GM23338 (cell line): Measurements from ENCODE around the gene RNF167.

Experiments used
- CREB1 ChIP-seq: fragments of 250-450 bp; sonication (Bioruptor Pico); IDR thresholded peaks from 2 replicates; pipeline ENCODE4 v1.5.0; 2020; ENCODE audit warnings: low read depth, mild to moderate bottlenecking, moderate library complexity
- CTCF ChIP-seq, 2 experiments: fragments of 200-600 bp in 1 of 2; sonication (generic) in 1 of 2; conservative IDR thresholded peaks; 2 replicates each; pipeline versions ENCODE4 v1.5.1 to v1.6.1; 2016 to 2017; ENCODE audit warnings: antibody characterized with exemption in 2 of 2, low read depth in 2 of 2, mild to moderate bottlenecking in 2 of 2, moderate library complexity in 1 of 2
- ETS1 ChIP-seq: IDR thresholded peaks from 2 replicates; pipeline ENCODE4 v1.6.1; 2016; ENCODE audit warnings: antibody characterized with exemption
- EZH2 ChIP-seq: fragments of 200-600 bp; sonication (generic); IDR thresholded peaks from one replicate; pipeline ENCODE4 v1.8.0; 2017; ENCODE audit warnings: antibody characterized with exemption, mild to moderate bottlenecking, low read depth; ENCODE audit not compliant: unreplicated experiment
- EZH2phosphoT487 ChIP-seq: fragments of 200-600 bp; sonication (generic); IDR thresholded peaks from one replicate; pipeline ENCODE4 v1.8.1; 2018; ENCODE audit warnings: antibody characterized with exemption; ENCODE audit not compliant: unreplicated experiment
- JUNB ChIP-seq: IDR thresholded peaks from one replicate; pipeline ENCODE4 v1.6.1; 2016; ENCODE audit warnings: antibody characterized with exemption; ENCODE audit not compliant: unreplicated experiment
- NANOG ChIP-seq: IDR thresholded peaks from 2 replicates; pipeline ENCODE4 v1.6.1; 2016; ENCODE audit warnings: antibody characterized with exemption, borderline replicate concordance
- POLR2AphosphoS5 ChIP-seq: IDR thresholded peaks from 2 replicates; pipeline ENCODE4 v1.6.1; 2016; ENCODE audit warnings: antibody characterized with exemption, low read depth
- STAT1 ChIP-seq: IDR thresholded peaks from one replicate; pipeline ENCODE4 v1.6.1; 2016; ENCODE audit warnings: antibody characterized with exemption; ENCODE audit not compliant: unreplicated experiment
- ZNF331 ChIP-seq: fragments of 250-450 bp; sonication (Bioruptor Pico); IDR thresholded peaks from 2 replicates; pipeline ENCODE4 v1.5.0; 2020; ENCODE audit warnings: low read depth, mild to moderate bottlenecking, moderate library complexity
- TF ChIP-seq, protein P1 (sequence below): IDR thresholded peaks from one replicate; pipeline ENCODE4 v1.6.1; 2018; ENCODE audit warnings: antibody characterized with exemption; ENCODE audit not compliant: unreplicated experiment

DNA sequence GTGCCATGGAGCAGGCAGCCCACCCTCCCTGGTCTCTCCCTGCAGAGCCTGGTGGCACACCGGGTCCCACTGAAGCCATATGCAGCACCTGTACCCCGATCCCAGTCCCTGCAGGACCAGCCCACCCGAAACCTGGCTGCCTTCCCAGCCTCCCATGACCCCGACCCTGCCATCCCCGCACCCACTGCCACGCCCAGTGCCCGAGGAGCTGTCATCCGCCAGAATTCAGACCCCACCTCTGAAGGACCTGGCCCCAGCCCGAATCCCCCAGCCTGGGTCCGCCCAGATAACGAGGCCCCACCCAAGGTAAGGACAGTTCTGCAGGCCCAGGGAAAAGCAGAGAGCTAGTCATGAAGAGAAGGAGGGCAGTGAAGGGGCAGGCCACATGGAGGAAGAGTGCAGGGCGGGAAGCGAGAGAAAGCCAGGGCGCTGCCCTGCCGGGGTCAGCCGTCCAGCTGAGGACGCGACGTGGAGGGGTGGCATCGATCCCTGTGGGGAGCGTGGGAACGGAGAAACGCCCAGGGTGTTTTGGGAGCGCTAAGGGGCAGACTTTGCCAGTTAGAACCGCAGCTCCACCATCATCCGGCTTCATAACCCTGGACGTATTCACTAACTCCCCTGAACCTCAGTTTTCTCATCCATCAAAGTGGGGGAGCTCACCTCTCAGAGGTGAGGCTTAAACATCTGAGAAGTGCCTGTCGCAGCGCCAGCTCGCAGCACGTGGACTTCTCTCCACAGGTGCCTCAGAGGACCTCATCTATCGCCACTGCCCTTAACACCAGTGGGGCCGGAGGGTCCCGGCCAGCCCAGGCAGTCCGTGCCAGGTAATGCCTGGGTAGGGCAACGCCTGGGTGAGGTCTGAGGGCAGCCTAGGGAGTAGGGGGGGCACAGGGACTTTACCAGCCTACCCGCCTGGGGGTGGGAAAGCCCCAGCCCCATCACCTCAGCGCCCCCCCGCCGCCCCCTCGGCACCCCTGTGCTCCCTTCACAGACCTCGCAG, 48.4 kb upstream of the RNF167 start:
- TF ChIP-seq CTCF (conservative IDR thresholded peaks at IDR 0.05; ENCODE audit: low read depth in 2 of 2) (no peak), POLR2AphosphoS5 (no peak), EZH2 (no peak), EZH2phosphoT487 (no peak), ETS1 (no peak), JUNB (no peak), STAT1 (no peak), CREB1 (no peak), ZNF331 (CRISPR knock-in tag) (no peak), NANOG (no peak)
- TF ChIP-seq, protein P1, sequence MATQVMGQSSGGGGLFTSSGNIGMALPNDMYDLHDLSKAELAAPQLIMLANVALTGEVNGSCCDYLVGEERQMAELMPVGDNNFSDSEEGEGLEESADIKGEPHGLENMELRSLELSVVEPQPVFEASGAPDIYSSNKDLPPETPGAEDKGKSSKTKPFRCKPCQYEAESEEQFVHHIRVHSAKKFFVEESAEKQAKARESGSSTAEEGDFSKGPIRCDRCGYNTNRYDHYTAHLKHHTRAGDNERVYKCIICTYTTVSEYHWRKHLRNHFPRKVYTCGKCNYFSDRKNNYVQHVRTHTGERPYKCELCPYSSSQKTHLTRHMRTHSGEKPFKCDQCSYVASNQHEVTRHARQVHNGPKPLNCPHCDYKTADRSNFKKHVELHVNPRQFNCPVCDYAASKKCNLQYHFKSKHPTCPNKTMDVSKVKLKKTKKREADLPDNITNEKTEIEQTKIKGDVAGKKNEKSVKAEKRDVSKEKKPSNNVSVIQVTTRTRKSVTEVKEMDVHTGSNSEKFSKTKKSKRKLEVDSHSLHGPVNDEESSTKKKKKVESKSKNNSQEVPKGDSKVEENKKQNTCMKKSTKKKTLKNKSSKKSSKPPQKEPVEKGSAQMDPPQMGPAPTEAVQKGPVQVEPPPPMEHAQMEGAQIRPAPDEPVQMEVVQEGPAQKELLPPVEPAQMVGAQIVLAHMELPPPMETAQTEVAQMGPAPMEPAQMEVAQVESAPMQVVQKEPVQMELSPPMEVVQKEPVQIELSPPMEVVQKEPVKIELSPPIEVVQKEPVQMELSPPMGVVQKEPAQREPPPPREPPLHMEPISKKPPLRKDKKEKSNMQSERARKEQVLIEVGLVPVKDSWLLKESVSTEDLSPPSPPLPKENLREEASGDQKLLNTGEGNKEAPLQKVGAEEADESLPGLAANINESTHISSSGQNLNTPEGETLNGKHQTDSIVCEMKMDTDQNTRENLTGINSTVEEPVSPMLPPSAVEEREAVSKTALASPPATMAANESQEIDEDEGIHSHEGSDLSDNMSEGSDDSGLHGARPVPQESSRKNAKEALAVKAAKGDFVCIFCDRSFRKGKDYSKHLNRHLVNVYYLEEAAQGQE, result no peak
